ENCODE measurements around the gene SREBF2.

- no peak for TF ChIP-seq CTCF (IDR thresholded peaks at IDR 0.05; ENCODE audit: low read length)
- TF ChIP-seq EZH2 (IDR thresholded peaks at IDR 0.05; ENCODE audit: borderline replicate concordance, low read length) = no peak
Measured at GRCh38 chr22:41812805-41813545, 19.9 kb upstream of the SREBF2 start.
